Stomach (tissue), 9 donors: Measurements from ENCODE around the gene IL16. TPM values are rescaled to one million over a fixed set of nuclear protein-coding genes. Genes with fewer than 3 reads are reported as not detected.
A peak's percentile ranks its signal among the peaks of the same experiment; 100 is the strongest.

Source experiments
- DNase-seq, 2 donors: peaks; one replicate each; pipeline versions ENCODE4 v3.0.0 to v3.0.0-alpha.2; 2013 to 2019
- H3K27ac ChIP-seq, 5 donors: fragments of 200-600 bp in 4 of 5; sonication (generic) in 4 of 5; one replicate each; pipeline ENCODE4 v1.5.1; 2013 to 2019; ENCODE audit warnings: mild to moderate bottlenecking in 1 of 5, moderate library complexity in 1 of 5
- H3K27me3 ChIP-seq, 3 donors: fragments of 200-600 bp; sonication (generic); one replicate each; pipeline ENCODE4 v1.5.1; 2017 to 2019; ENCODE audit warnings: mixed run types in 1 of 3
- H3K36me3 ChIP-seq, 4 donors: fragments of 200-600 bp; sonication (generic); 1 replicate in 3 of 4; 2 replicates in 1 of 4; pipeline ENCODE4 v1.5.1; 2016 to 2019
- H3K4me1 ChIP-seq, 4 donors: fragments of 200-600 bp; sonication (generic); one replicate each; pipeline ENCODE4 v1.5.1; 2016 to 2019
- H3K4me3 ChIP-seq, 4 donors: fragments of 200-600 bp; sonication (generic) in 3 of 4; one replicate each; pipeline ENCODE4 v1.5.1; 2016 to 2019; ENCODE audit warnings: mild to moderate bottlenecking in 1 of 4
- H3K9me3 ChIP-seq, 4 donors: fragments of 200-600 bp; sonication (generic); one replicate each; pipeline ENCODE4 v1.5.1; 2016 to 2019
- CTCF ChIP-seq, 7 experiments: fragments of 450-650 bp in 4 of 7; fragments of 200-600 bp in 3 of 7; sonication (generic) in 3 of 7; IDR thresholded peaks; one replicate each; pipeline ENCODE4 v1.5.1; 2016 to 2019; ENCODE audit warnings: antibody characterized with exemption in 7 of 7, control low read depth in 2 of 7, mild to moderate bottlenecking in 1 of 7
- EP300 ChIP-seq: sonication (generic); formaldehyde crosslinking; IDR thresholded peaks from one replicate; pipeline ENCODE4 v1.6.1; 2017; ENCODE audit warnings: antibody characterized with exemption
- POLR2A ChIP-seq, 4 donors: fragments of 450-650 bp; IDR thresholded peaks; one replicate each; pipeline ENCODE4 v1.6.1; 2016; ENCODE audit warnings: antibody characterized with exemption in 4 of 4, control low read depth in 2 of 4, mild to moderate bottlenecking in 1 of 4, moderate library complexity in 1 of 4
- POLR2AphosphoS5 ChIP-seq, 3 donors: sonication (generic); formaldehyde crosslinking; IDR thresholded peaks; one replicate each; pipeline ENCODE4 v1.6.1; 2016; ENCODE audit warnings: antibody characterized with exemption in 3 of 3
- WGBS, 5 donors: extraction: QIAGEN DNeasy Blood & Tissue Kit in 3 of 5; methylation state at CpG; one replicate each; pipeline versions ENCODE4 v1.1.5 to v1.1.7; 2013 to 2018; 5-methylcytosine and 5-hydroxymethylcytosine counted together
- intact Hi-C: fragments of 100-400 bp; cut with DNase I; formaldehyde crosslinking; loops from one replicate; pipeline ENCODE4 v1.15.1; 2023; ENCODE audit warnings: low total_unique reads
- polyA plus RNA-seq, 3 donors: library from polyadenylated mRNA; stranded (reverse); fragments of 200-250 nt; gene quantifications; one replicate each; pipeline ENCODE4 v1.2.3, GENCODE V29; 2013
- total RNA-seq, 5 donors: library from RNA; depleted of rRNA; stranded (reverse); fragments of >200 nt; gene quantifications; one replicate each; pipeline versions ENCODE4 v1.1.0 to v1.2.3, GENCODE V29; 2014 to 2016
- donor health status: healthy with polysubstance abuse.
- donor health status: Bipolar disorder and iron deficiency.
- donor health status: healthy.

IL16 gene
- total and polyA plus RNA-seq, 8 donors: 4.9 to 21.0 (median 8.7) TPM

- Histone ChIP-seq H3K9me3 (no peaks in the 10 kb centered on the region), H3K36me3 (no peaks in the 10 kb centered on the region), H3K27ac (no peak overlapping the region), H3K4me3 (no peak overlapping the region), H3K27me3 (no peaks in the 10 kb centered on the region), H3K4me1 (peaks cover 15 to 39% (median 24%) of the 10 kb centered on the region in 4 donors)
- no peak for DNase-seq
- TF ChIP-seq EP300 (no peak), POLR2AphosphoS5 (IDR thresholded peaks at IDR 0.05) (no peak), POLR2A (IDR thresholded peaks at IDR 0.05) (no peak), CTCF (IDR thresholded peaks at IDR 0.05) (no peak)
- 68 to 88% (median 82%) methylated on average over 3 of the region's 3 CpGs for WGBS, 5 donors
- intact Hi-C loops: no loop called here
Observed at GRCh38 chr15:81165535-81165934, 31.1 kb upstream of the IL16 start.

GRCh38 chr15:81166636-81167305, 29.9 kb upstream of the IL16 start:
- 29 to 53% (median 39%) methylated on average over 3 of the region's 3 CpGs for WGBS, 5 donors
- Histone ChIP-seq H3K4me3 (no peak overlapping the region), H3K36me3 (no peaks in the 10 kb centered on the region), H3K27me3 (peaks cover 0 to 3% (median 0%) of the 10 kb centered on the region in 3 donors), H3K27ac (peak overlapping the region in 4 of 5 donors; percentile 37 to 73 (median 53)), H3K4me1 (peaks cover 8 to 27% (median 19%) of the 10 kb centered on the region in 4 donors), H3K9me3 (no peaks in the 10 kb centered on the region)
- TF ChIP-seq POLR2A (IDR thresholded peaks at IDR 0.05) (no peak), EP300 (no peak), CTCF (IDR thresholded peaks at IDR 0.05) (no peak), POLR2AphosphoS5 (IDR thresholded peaks at IDR 0.05) (no peak)
- no peak for DNase-seq
- intact Hi-C loops: no loop called here

GRCh38 chr15:81168131-81168526, 28.6 kb upstream of the IL16 start:
- Histone ChIP-seq H3K9me3 (no peaks in the 10 kb centered on the region), H3K4me1 (peaks cover 8 to 24% (median 19%) of the 10 kb centered on the region in 4 donors), H3K36me3 (no peaks in the 10 kb centered on the region), H3K27me3 (peaks cover 0 to 3% (median 0%) of the 10 kb centered on the region in 3 donors), H3K4me3 (no peak overlapping the region), H3K27ac (peak overlapping the region in 1 of 5 donors; percentile 67)
- TF ChIP-seq CTCF (IDR thresholded peaks at IDR 0.05) (no peak), EP300 (no peak), POLR2A (IDR thresholded peaks at IDR 0.05) (no peak), POLR2AphosphoS5 (IDR thresholded peaks at IDR 0.05) (no peak)
- no peak for DNase-seq
- WGBS, 5 donors: 73 to 90% (median 89%) methylated on average over 2 of the region's 2 CpGs
- intact Hi-C loops: no loop called here

GRCh38 chr15:81168644-81169043, 28.0 kb upstream of the IL16 start:
- no peak for DNase-seq
- Histone ChIP-seq H3K4me3 (no peak overlapping the region), H3K27ac (no peak overlapping the region), H3K27me3 (peaks cover 0 to 3% (median 0%) of the 10 kb centered on the region in 3 donors), H3K4me1 (peaks cover 8 to 24% (median 19%) of the 10 kb centered on the region in 4 donors), H3K36me3 (no peaks in the 10 kb centered on the region), H3K9me3 (no peaks in the 10 kb centered on the region)
- WGBS, 5 donors: 77 to 94% (median 89%) methylated on average over 2 of the region's 2 CpGs
- TF ChIP-seq EP300: no peak
- TF ChIP-seq CTCF (IDR thresholded peaks at IDR 0.05): no peak
- TF ChIP-seq POLR2A (IDR thresholded peaks at IDR 0.05): no peak
- no peak for TF ChIP-seq POLR2AphosphoS5 (IDR thresholded peaks at IDR 0.05)
- intact Hi-C loops: no loop called here
